ENCODE data around the gene LILRA1.
A peak's percentile ranks its signal among the peaks of the same experiment; 100 is the strongest.

Gene LILRA1

GRCh38 chr19:54600212-54600611, 6.8 kb downstream of the LILRA1 start:
- no peaks in the 10 kb centered on the region for H3K79me2 ChIP-seq (ENCODE audit: control insufficient read depth, insufficient read depth, low read length, poor library complexity)
- DNase-seq, result no peak
- no peaks in the 10 kb centered on the region for H3K4me1 ChIP-seq (ENCODE audit: control insufficient read depth in 1 of 2, insufficient read depth in 2 of 2, low read length in 2 of 2)
- H2BK5ac ChIP-seq (ENCODE audit: low read depth, low read length, poor library complexity), result no peak overlapping the region
- H2BK12ac ChIP-seq (ENCODE audit: low read length), result no peak overlapping the region
- H3K9me3 ChIP-seq (ENCODE audit: insufficient read depth, low read depth, low read length), result peaks cover 44% of the 10 kb centered on the region
- no peak overlapping the region for H4K91ac ChIP-seq (ENCODE audit: low read depth, low read length)
- no peak overlapping the region for H3K9ac ChIP-seq (ENCODE audit: low read length)
- no peak overlapping the region for H2AFZ ChIP-seq (ENCODE audit: insufficient read depth, low read length, poor library complexity)
- H2AK5ac ChIP-seq (ENCODE audit: low read length), result no peak overlapping the region
- no peak overlapping the region for H3K18ac ChIP-seq (ENCODE audit: low read length)
- H3K79me1 ChIP-seq (ENCODE audit: low read length), result no peaks in the 10 kb centered on the region
- WGBS (ENCODE audit: extremely low coverage, insufficient coverage, insufficient read length), result no CpG with 5 or more reads among the region's 5 CpGs
- H3K14ac ChIP-seq (ENCODE audit: low read length), result no peak overlapping the region
- no peak overlapping the region for H3K23ac ChIP-seq (ENCODE audit: low read length)
- no peak overlapping the region for H4K12ac ChIP-seq (ENCODE audit: low read depth, low read length)
- no peak overlapping the region for H2BK120ac ChIP-seq (ENCODE audit: insufficient read depth, low read length, poor library complexity)
- no peak overlapping the region for H4K8ac ChIP-seq (ENCODE audit: low read depth, low read length)
- H3K4ac ChIP-seq (ENCODE audit: low read depth, low read length), result no peak overlapping the region
- no peaks in the 10 kb centered on the region for H3K36me3 ChIP-seq (ENCODE audit: control insufficient read depth in 1 of 2, insufficient read depth in 2 of 2, low read length in 2 of 2)
- H3K4me2 ChIP-seq (ENCODE audit: low read length), result no peak overlapping the region
- no peaks in the 10 kb centered on the region for H3K27me3 ChIP-seq (ENCODE audit: insufficient read depth, low read length)
- no peak overlapping the region for H3K4me3 ChIP-seq (ENCODE audit: low read depth, low read length)
- H3K27ac ChIP-seq (ENCODE audit: low read depth, low read length), result no peak overlapping the region

GRCh38 chr19:54606230-54606629, 12.8 kb downstream of the LILRA1 start:
- Histone ChIP-seq H3K18ac (ENCODE audit: low read length) (no peak overlapping the region), H3K79me2 (ENCODE audit: control insufficient read depth, insufficient read depth, low read length, poor library complexity) (no peaks in the 10 kb centered on the region), H3K14ac (ENCODE audit: low read length) (no peak overlapping the region), H2BK5ac (ENCODE audit: low read depth, low read length, poor library complexity) (no peak overlapping the region), H2BK12ac (ENCODE audit: low read length) (no peak overlapping the region), H3K27ac (ENCODE audit: low read depth, low read length) (no peak overlapping the region), H3K27me3 (ENCODE audit: insufficient read depth, low read length) (no peaks in the 10 kb centered on the region), H3K4me1 (ENCODE audit: control insufficient read depth in 1 of 2, insufficient read depth in 2 of 2, low read length in 2 of 2) (no peaks in the 10 kb centered on the region), H2BK120ac (ENCODE audit: insufficient read depth, low read length, poor library complexity) (no peak overlapping the region), H3K36me3 (ENCODE audit: control insufficient read depth in 1 of 2, insufficient read depth in 2 of 2, low read length in 2 of 2) (no peaks in the 10 kb centered on the region), H3K4ac (ENCODE audit: low read depth, low read length) (no peak overlapping the region), H4K8ac (ENCODE audit: low read depth, low read length) (no peak overlapping the region), H3K23ac (ENCODE audit: low read length) (no peak overlapping the region), H4K12ac (ENCODE audit: low read depth, low read length) (no peak overlapping the region), H3K79me1 (ENCODE audit: low read length) (no peaks in the 10 kb centered on the region), H2AK5ac (ENCODE audit: low read length) (no peak overlapping the region), H3K4me3 (ENCODE audit: low read depth, low read length) (no peak overlapping the region), H2AFZ (ENCODE audit: insufficient read depth, low read length, poor library complexity) (no peak overlapping the region), H3K9ac (ENCODE audit: low read length) (no peak overlapping the region), H3K4me2 (ENCODE audit: low read length) (no peak overlapping the region), H3K9me3 (ENCODE audit: insufficient read depth, low read depth, low read length) (peaks cover 33% of the 10 kb centered on the region), H4K91ac (ENCODE audit: low read depth, low read length) (no peak overlapping the region)
- DNase-seq, result peak in 1 of 2 donors; percentile 8
- WGBS (ENCODE audit: extremely low coverage, insufficient coverage, insufficient read length), result no CpG with 5 or more reads among the region's 4 CpGs

GRCh38 chr19:54606891-54607784, 13.7 kb downstream of the LILRA1 start:
- WGBS (ENCODE audit: extremely low coverage, insufficient coverage, insufficient read length), result no CpG with 5 or more reads among the region's 16 CpGs
- H3K79me2 ChIP-seq (ENCODE audit: control insufficient read depth, insufficient read depth, low read length, poor library complexity), result no peaks in the 10 kb centered on the region
- no peak overlapping the region for H3K4me3 ChIP-seq (ENCODE audit: low read depth, low read length)
- H4K8ac ChIP-seq (ENCODE audit: low read depth, low read length), result no peak overlapping the region
- H3K27me3 ChIP-seq (ENCODE audit: insufficient read depth, low read length), result no peaks in the 10 kb centered on the region
- H3K27ac ChIP-seq (ENCODE audit: low read depth, low read length), result no peak overlapping the region
- no peak overlapping the region for H4K12ac ChIP-seq (ENCODE audit: low read depth, low read length)
- no peak overlapping the region for H3K23ac ChIP-seq (ENCODE audit: low read length)
- H2BK5ac ChIP-seq (ENCODE audit: low read depth, low read length, poor library complexity), result no peak overlapping the region
- H3K14ac ChIP-seq (ENCODE audit: low read length), result no peak overlapping the region
- H3K36me3 ChIP-seq (ENCODE audit: control insufficient read depth in 1 of 2, insufficient read depth in 2 of 2, low read length in 2 of 2), result no peaks in the 10 kb centered on the region
- H4K91ac ChIP-seq (ENCODE audit: low read depth, low read length), result no peak overlapping the region
- no peak overlapping the region for H2BK120ac ChIP-seq (ENCODE audit: insufficient read depth, low read length, poor library complexity)
- no peak overlapping the region for H2BK12ac ChIP-seq (ENCODE audit: low read length)
- no peak overlapping the region for H3K18ac ChIP-seq (ENCODE audit: low read length)
- no peak overlapping the region for H3K4me2 ChIP-seq (ENCODE audit: low read length)
- no peak overlapping the region for H2AK5ac ChIP-seq (ENCODE audit: low read length)
- H3K9me3 ChIP-seq (ENCODE audit: insufficient read depth, low read depth, low read length), result peaks cover 32% of the 10 kb centered on the region
- H3K79me1 ChIP-seq (ENCODE audit: low read length), result no peaks in the 10 kb centered on the region
- no peaks in the 10 kb centered on the region for H3K4me1 ChIP-seq (ENCODE audit: control insufficient read depth in 1 of 2, insufficient read depth in 2 of 2, low read length in 2 of 2)
- H3K4ac ChIP-seq (ENCODE audit: low read depth, low read length), result no peak overlapping the region
- no peak overlapping the region for H3K9ac ChIP-seq (ENCODE audit: low read length)
- DNase-seq, result peak in 1 of 2 donors; percentile 12
- H2AFZ ChIP-seq (ENCODE audit: insufficient read depth, low read length, poor library complexity), result no peak overlapping the region

- Histone ChIP-seq H4K12ac (ENCODE audit: low read depth, low read length) (no peak overlapping the region), H3K27me3 (ENCODE audit: insufficient read depth, low read length) (no peaks in the 10 kb centered on the region), H2BK12ac (ENCODE audit: low read length) (no peak overlapping the region), H3K4me3 (ENCODE audit: low read depth, low read length) (no peak overlapping the region), H2AFZ (ENCODE audit: insufficient read depth, low read length, poor library complexity) (no peak overlapping the region), H3K27ac (ENCODE audit: low read depth, low read length) (no peak overlapping the region), H2AK5ac (ENCODE audit: low read length) (no peak overlapping the region), H3K4me2 (ENCODE audit: low read length) (no peak overlapping the region), H3K18ac (ENCODE audit: low read length) (no peak overlapping the region), H3K9me3 (ENCODE audit: insufficient read depth, low read depth, low read length) (peaks cover 31% of the 10 kb centered on the region), H3K79me1 (ENCODE audit: low read length) (no peaks in the 10 kb centered on the region), H3K23ac (ENCODE audit: low read length) (no peak overlapping the region), H3K4ac (ENCODE audit: low read depth, low read length) (no peak overlapping the region), H4K91ac (ENCODE audit: low read depth, low read length) (no peak overlapping the region), H3K14ac (ENCODE audit: low read length) (no peak overlapping the region), H3K79me2 (ENCODE audit: control insufficient read depth, insufficient read depth, low read length, poor library complexity) (no peaks in the 10 kb centered on the region), H2BK120ac (ENCODE audit: insufficient read depth, low read length, poor library complexity) (no peak overlapping the region), H4K8ac (ENCODE audit: low read depth, low read length) (no peak overlapping the region), H2BK5ac (ENCODE audit: low read depth, low read length, poor library complexity) (no peak overlapping the region), H3K4me1 (ENCODE audit: control insufficient read depth in 1 of 2, insufficient read depth in 2 of 2, low read length in 2 of 2) (no peaks in the 10 kb centered on the region), H3K9ac (ENCODE audit: low read length) (no peak overlapping the region), H3K36me3 (ENCODE audit: control insufficient read depth in 1 of 2, insufficient read depth in 2 of 2, low read length in 2 of 2) (no peaks in the 10 kb centered on the region)
- no peak for DNase-seq
- no CpG with 5 or more reads among the region's 5 CpGs for WGBS (ENCODE audit: extremely low coverage, insufficient coverage, insufficient read length)
Observed at GRCh38 chr19:54607785-54608150, 14.3 kb downstream of the LILRA1 start.

Measured in trophoblast cell (in vitro differentiated cells and primary cell).